IMR-90 (cell line): ENCODE results near the gene PARP1. TPM values are rescaled to one million over a fixed set of nuclear protein-coding genes. Genes with fewer than 3 reads are reported as not detected.

Source experiments
- ATAC-seq: fragments of 200-7000 bp; cut with Tn5 transposase; 2 replicates; pipeline ENCODE4 v1.9.1; 2020; ENCODE audit warnings: low read depth, mild to moderate bottlenecking, moderate library complexity
- BruUV-seq: library from RNA; stranded (reverse); fragments of 400-500 nt; replicated peaks from 2 replicates; lab custom pipeline; 2021; lab: Mats Ljungman, UMichigan
- CTCF ChIA-PET: fragments of 300-600 bp; formaldehyde crosslinking; extraction: SDS; loops from one replicate; lab custom pipeline; 2021; ENCODE audit warnings: antibody characterized with exemption; lab: Yijun Ruan, JAX
- POLR2A ChIA-PET: fragments of 300-600 bp; sonication (Branson Sonifier 250); formaldehyde crosslinking; loops from one replicate; lab custom pipeline; 2022; ENCODE audit warnings: antibody characterized with exemption; ENCODE audit not compliant: unreplicated experiment; lab: Charles Lee
- DNase-seq: peaks from one replicate; pipeline ENCODE4 v3.0.0; 2013
- H2AFZ ChIP-seq: replicated peaks from 2 replicates; pipeline ENCODE3; 2013; ENCODE audit warnings: low read length, mild to moderate bottlenecking; ENCODE audit not compliant: poor library complexity
- H2AK5ac ChIP-seq: 2 replicates; pipeline ENCODE4 v1.6.1; 2013; ENCODE audit warnings: low read depth, low read length, inconsistent platforms
- H2AK9ac ChIP-seq: replicated peaks from 2 replicates; pipeline ENCODE3; 2013; ENCODE audit warnings: mild to moderate bottlenecking, low read depth, low read length, moderate library complexity; ENCODE audit not compliant: poor library complexity
- H2BK120ac ChIP-seq: 2 replicates; pipeline ENCODE4 v1.6.1; 2013; ENCODE audit warnings: low read depth, low read length, inconsistent platforms
- H2BK15ac ChIP-seq: 3 replicates; pipeline ENCODE4 v1.6.1; 2013; ENCODE audit warnings: low read depth, low read length, inconsistent platforms
- H2BK20ac ChIP-seq: 2 replicates; pipeline ENCODE4 v1.6.1; 2013; ENCODE audit warnings: low read depth, mild to moderate bottlenecking, inconsistent platforms, low read length, moderate library complexity
- H2BK5ac ChIP-seq: 2 replicates; pipeline ENCODE4 v1.6.1; 2013; ENCODE audit warnings: mild to moderate bottlenecking, low read depth, low read length, inconsistent platforms; ENCODE audit not compliant: poor library complexity, severe bottlenecking
- H3K14ac ChIP-seq: replicated peaks from 2 replicates; pipeline ENCODE4 v1.6.1; 2013; ENCODE audit warnings: low read depth, low read length, inconsistent platforms
- H3K18ac ChIP-seq: 2 replicates; pipeline ENCODE4 v1.6.1; 2013; ENCODE audit warnings: low read depth, low read length, control low read depth
- H3K23ac ChIP-seq: 2 replicates; pipeline ENCODE4 v1.6.1; 2013; ENCODE audit warnings: low read depth, low read length, inconsistent platforms
- H3K27ac ChIP-seq: 2 replicates; pipeline ENCODE4 v1.5.1; 2013; ENCODE audit warnings: mild to moderate bottlenecking, control low read depth, low read length; ENCODE audit not compliant: insufficient read depth
- H3K27me3 ChIP-seq: 2 replicates; pipeline ENCODE4 v1.6.1; 2013; ENCODE audit warnings: low read length; ENCODE audit not compliant: control insufficient read depth, insufficient read depth
- H3K36me3 ChIP-seq: 2 replicates; pipeline ENCODE4 v1.6.1; 2013; ENCODE audit warnings: low read length, mixed read lengths; ENCODE audit not compliant: control insufficient read depth, insufficient read depth
- H3K4ac ChIP-seq: 2 replicates; pipeline ENCODE4 v1.6.1; 2013; ENCODE audit warnings: low read depth, low read length, inconsistent platforms
- H3K4me1 ChIP-seq: 2 replicates; pipeline ENCODE4 v1.6.1; 2013; ENCODE audit warnings: low read length, mixed read lengths; ENCODE audit not compliant: control insufficient read depth, insufficient read depth
- H3K4me2 ChIP-seq: 2 replicates; pipeline ENCODE4 v1.6.1; 2013; ENCODE audit warnings: low read depth, mild to moderate bottlenecking, control low read depth, low read length, moderate library complexity
- H3K4me3 ChIP-seq: 2 replicates; pipeline ENCODE4 v1.5.1; 2013; ENCODE audit warnings: low read depth, mild to moderate bottlenecking, control low read depth, low read length, moderate library complexity; ENCODE audit not compliant: insufficient read depth
- H3K56ac ChIP-seq: 2 replicates; pipeline ENCODE4 v1.6.1; 2013; ENCODE audit warnings: low read length, inconsistent platforms; ENCODE audit not compliant: insufficient read depth; ENCODE audit errors: extremely low read depth
- H3K79me1 ChIP-seq, 2 experiments: 2 replicates each; pipeline ENCODE4 v1.6.1; 2013; ENCODE audit warnings: low read length in 2 of 2, inconsistent platforms in 1 of 2, low read depth in 1 of 2
- H3K9ac ChIP-seq: 2 replicates; pipeline ENCODE4 v1.6.1; 2013; ENCODE audit warnings: low read depth, low read length, control low read depth
- H3K9me1 ChIP-seq: 2 replicates; pipeline ENCODE4 v1.6.1; 2013; ENCODE audit warnings: low read length, inconsistent platforms; ENCODE audit not compliant: insufficient read depth
- H3K9me3 ChIP-seq: 2 replicates; pipeline ENCODE4 v1.6.1; 2013; ENCODE audit warnings: low read length; ENCODE audit not compliant: control insufficient read depth, insufficient read depth
- H4K20me1 ChIP-seq: 2 replicates; pipeline ENCODE4 v1.6.1; 2013; ENCODE audit warnings: low read length, inconsistent platforms; ENCODE audit not compliant: insufficient read depth
- H4K5ac ChIP-seq: 2 replicates; pipeline ENCODE4 v1.6.1; 2013; ENCODE audit warnings: mild to moderate bottlenecking, low read depth, low read length, control low read depth
- H4K8ac ChIP-seq, 2 experiments: 2 replicates each; pipeline ENCODE4 v1.6.1; 2013; ENCODE audit warnings: low read depth in 2 of 2, low read length in 2 of 2, control low read depth in 1 of 2, inconsistent platforms in 1 of 2
- H4K91ac ChIP-seq: 2 replicates; pipeline ENCODE4 v1.6.1; 2013; ENCODE audit warnings: low read depth, low read length, inconsistent platforms; ENCODE audit not compliant: insufficient read depth
- BHLHE40 ChIP-seq: fragments of 150-350 bp; IDR thresholded peaks from 2 replicates; pipeline ENCODE4 v1.6.1; 2016; ENCODE audit warnings: mild to moderate bottlenecking, low read depth, low read length
- CEBPB ChIP-seq: IDR thresholded peaks from 2 replicates; pipeline ENCODE4 v1.6.1; 2012; ENCODE audit warnings: low read depth, low read length, improper control_type of control experiment
- CHD1 ChIP-seq: IDR thresholded peaks from 2 replicates; pipeline ENCODE4 v1.6.1; 2012; ENCODE audit warnings: low read depth, low read length, improper control_type of control experiment
- ELK1 ChIP-seq: fragments of 150-350 bp; IDR thresholded peaks from 2 replicates; pipeline ENCODE4 v1.6.1; 2016; ENCODE audit warnings: low read depth, mild to moderate bottlenecking, low read length, moderate library complexity, borderline replicate concordance
- FOS ChIP-seq: fragments of 150-350 bp; IDR thresholded peaks from 2 replicates; pipeline ENCODE4 v1.6.1; 2016; ENCODE audit warnings: low read depth, low read length
- MAZ ChIP-seq: IDR thresholded peaks from 2 replicates; pipeline ENCODE4 v1.6.1; 2012; ENCODE audit warnings: low read depth, mild to moderate bottlenecking, low read length, improper control_type of control experiment, moderate library complexity, borderline replicate concordance
- MXI1 ChIP-seq: IDR thresholded peaks from 2 replicates; pipeline ENCODE4 v1.6.1; 2012; ENCODE audit warnings: low read depth, mild to moderate bottlenecking, low read length, moderate library complexity, borderline replicate concordance
- POLR2A ChIP-seq: IDR thresholded peaks from 2 replicates; pipeline ENCODE4 v1.6.1; 2012; ENCODE audit warnings: mild to moderate bottlenecking, low read depth, low read length
- RCOR1 ChIP-seq: IDR thresholded peaks from 2 replicates; pipeline ENCODE4 v1.6.1; 2012; ENCODE audit warnings: mild to moderate bottlenecking, low read length, improper control_type of control experiment; ENCODE audit not compliant: insufficient replicate concordance
- RFX5 ChIP-seq: IDR thresholded peaks from 2 replicates; pipeline ENCODE4 v1.8.0; 2012; ENCODE audit warnings: low read depth, mild to moderate bottlenecking, low read length, moderate library complexity
- SMC3 ChIP-seq: fragments of 150-350 bp; IDR thresholded peaks from 2 replicates; pipeline ENCODE4 v1.6.1; 2016; ENCODE audit warnings: low read depth, mild to moderate bottlenecking, antibody characterized with exemption, low read length, moderate library complexity
- USF2 ChIP-seq: fragments of 150-350 bp; IDR thresholded peaks from 2 replicates; pipeline ENCODE4 v1.6.1; 2017; ENCODE audit warnings: mild to moderate bottlenecking, antibody characterized with exemption, low read length, low read depth
- WGBS, 2 experiments: methylation state at CpG; one replicate each; pipeline versions ENCODE4 v1.1.5 to v1.1.7; 2013; ENCODE audit warnings: missing lambda C conversion rate in 2 of 2; ENCODE audit not compliant: insufficient read length in 1 of 2; ENCODE audit errors: extremely low coverage in 2 of 2; 5-methylcytosine and 5-hydroxymethylcytosine counted together
- dilution Hi-C: fragments of 300-500 bp; cut with HindIII; formaldehyde crosslinking; loops from one replicate; pipeline ENCODE4 v1.14.3; 2018; ENCODE audit warnings: low sequenced_read_pairs; ENCODE audit not compliant: unreplicated experiment
- in situ Hi-C: fragments of 300-500 bp; cut with MboI; formaldehyde crosslinking; loops from 3 replicates; pipeline ENCODE4 v1.14.3; 2019; ENCODE audit warnings: low sequenced_read_pairs, inconsistent platforms, mixed read lengths
- intact Hi-C: fragments of 100-400 bp; cut with micrococcal nuclease; formaldehyde crosslinking; loops from 2 replicates; pipeline ENCODE4 v1.10.0; 2022
- polyA plus RNA-seq, 3 experiments: library from polyadenylated mRNA; depleted of rRNA; stranded (reverse); fragments of >200 nt; gene quantifications; 2 replicates each; pipeline ENCODE4 v1.2.3, GENCODE V29; 2012; ENCODE audit warnings: low replicate concordance in 1 of 3
- total RNA-seq: library from RNA; depleted of rRNA; stranded (reverse); fragments of >200 nt; gene quantifications from 2 replicates; pipeline ENCODE4 v1.2.3, GENCODE V29; 2012

PARP1 gene
- total and polyA plus RNA-seq, 2 of the 4 experiments (the other 2 are of a cell fraction): 86.5 to 105 TPM

- peaks cover 70% of the 10 kb centered on the region for H3K36me3 ChIP-seq
Observed at GRCh38 chr1:226378071-226378470, 29.8 kb downstream of the PARP1 start.

More at GRCh38 chr1:226378071-226378470, 29.8 kb downstream of the PARP1 start:
- Histone ChIP-seq H3K9me1 (no peaks in the 10 kb centered on the region; the same call in 1 of the 2 replicates), H3K4me3 (no peak overlapping the region), H3K27ac (no peak overlapping the region), H3K4ac (no peak overlapping the region), H2AK9ac (no peak overlapping the region), H4K91ac (no peak overlapping the region), H3K23ac (no peak overlapping the region), H3K27me3 (no peaks in the 10 kb centered on the region), H4K8ac (no peak overlapping the region), H3K79me1 (peaks cover 0 to 2% of the 10 kb centered on the region in 2 experiments; a peak in 1 of 4 replicates), H3K4me2 (no peak overlapping the region), H2BK20ac (no peak overlapping the region), H4K5ac (no peak overlapping the region), H4K20me1 (no peaks in the 10 kb centered on the region), H2BK15ac (no peak overlapping the region), H2BK5ac (no peak overlapping the region), H3K56ac (no peak overlapping the region), H3K4me1 (no peaks in the 10 kb centered on the region), H2AK5ac (no peak overlapping the region), H2AFZ (no peak overlapping the region), H3K18ac (no peak overlapping the region), H2BK120ac (no peak overlapping the region), H3K9ac (no peak overlapping the region), H3K9me3 (no peaks in the 10 kb centered on the region), H3K14ac (no peak overlapping the region)
- dilution Hi-C loops (no loop called here), in situ Hi-C loops (no loop called here), intact Hi-C loops (loop anchor here (10.0 kb wide), 1 partner anchor 253 kb away; no protein-coding TSS in a partner anchor)
- no CpG with 5 or more reads among the region's 2 CpGs for WGBS, 2 experiments
- BruUV-seq: no TSS peak
- ChIA-PET POLR2A (interaction anchor here (0.6 kb wide), 1 partner anchor 392 kb away, joined by 3 read pairs; no protein-coding TSS in a partner anchor), CTCF (no interaction called here)
- ATAC-seq (peak; percentile 42), DNase-seq (peak; percentile 31)
- TF ChIP-seq MAZ: no peak
- TF ChIP-seq USF2: no peak
- TF ChIP-seq ELK1: no peak
- no peak for TF ChIP-seq RCOR1
- TF ChIP-seq CEBPB: no peak
- TF ChIP-seq FOS: no peak
- TF ChIP-seq POLR2A: no peak
- TF ChIP-seq CHD1: no peak
- TF ChIP-seq SMC3: no peak
- TF ChIP-seq RFX5: no peak
- no peak for TF ChIP-seq BHLHE40
- no peak for TF ChIP-seq MXI1
